ENCODE data around the gene ZGPAT.

- no peak for TF ChIP-seq ZNF326 (CRISPR knock-in tag; IDR thresholded peaks at IDR 0.05; ENCODE audit: borderline replicate concordance)
- no peak for TF ChIP-seq KDM1A (CRISPR knock-in tag; IDR thresholded peaks at IDR 0.05)
- TF ChIP-seq ZBTB33 (CRISPR knock-in tag; IDR thresholded peaks at IDR 0.05): no peak
- TF ChIP-seq CHD4 (IDR thresholded peaks at IDR 0.05; ENCODE audit: borderline replicate concordance, low read length): no peak
- no peak for TF ChIP-seq PAWR (CRISPR knock-in tag; IDR thresholded peaks at IDR 0.05; ENCODE audit: borderline replicate concordance)
- no peak for TF ChIP-seq RARA (CRISPR knock-in tag; IDR thresholded peaks at IDR 0.05)
- no peak for TF ChIP-seq NCOA2 (CRISPR knock-in tag; IDR thresholded peaks at IDR 0.05)
- TF ChIP-seq ELK4 (CRISPR knock-in tag; IDR thresholded peaks at IDR 0.05; ENCODE audit: borderline replicate concordance): no peak
- TF ChIP-seq ELF1 (CRISPR knock-in tag; IDR thresholded peaks at IDR 0.05): no peak
- no peak for TF ChIP-seq ZXDC (CRISPR knock-in tag; IDR thresholded peaks at IDR 0.05)
- no peak for TF ChIP-seq MIER3 (CRISPR knock-in tag; IDR thresholded peaks at IDR 0.05; ENCODE audit: borderline replicate concordance)
- TF ChIP-seq HIVEP1 (CRISPR knock-in tag; IDR thresholded peaks at IDR 0.05): no peak
- TF ChIP-seq ZNF704 (CRISPR knock-in tag; IDR thresholded peaks at IDR 0.05; ENCODE audit: borderline replicate concordance): no peak
These were observed 15.3 kb upstream of the ZGPAT start for GRCh38 chr20:63692436-63693082.
